ENCODE data around the gene ANXA4. TPM values are rescaled to one million over a fixed set of nuclear protein-coding genes. Genes with fewer than 3 reads are reported as not detected.

ANXA4 gene
- total and polyA plus RNA-seq, 8 donors = 40.8 to 193 (median 80.8) TPM

- H3K27me3 ChIP-seq = no peaks in the 10 kb centered on the region
- no peak for DNase-seq
- H3K4me3 ChIP-seq = no peak overlapping the region
- H3K4me1 ChIP-seq = peaks cover 34 to 74% (median 52%) of the 10 kb centered on the region in 4 donors
- peak overlapping the region; percentile 47 to 85 (median 81) for H3K27ac ChIP-seq
- intact Hi-C loops (cut with DNase I; ENCODE audit: low total_unique reads) = no loop called here
- H3K36me3 ChIP-seq = peaks cover 0 to 14% (median 7%) of the 10 kb centered on the region in 4 donors
- H3K9me3 ChIP-seq = no peaks in the 10 kb centered on the region
- TF ChIP-seq POLR2A (IDR thresholded peaks at IDR 0.05) (no peak), CTCF (IDR thresholded peaks at IDR 0.05) (no peak), POLR2AphosphoS5 (IDR thresholded peaks at IDR 0.05) (no peak), EP300 (IDR thresholded peaks at IDR 0.05) (no peak)
- WGBS, 5 donors = 29 to 40% (median 36%) methylated on average over 5 of the region's 5 CpGs
These were observed 39.0 kb downstream of the ANXA4 start for GRCh38 chr2:69780921-69781320.

- peak; percentile 80 to 86 for DNase-seq
- peaks cover 0 to 21% (median 9%) of the 10 kb centered on the region in 4 donors for H3K36me3 ChIP-seq
- H3K4me1 ChIP-seq = peaks cover 34 to 68% (median 45%) of the 10 kb centered on the region in 4 donors
- TF ChIP-seq CTCF (IDR thresholded peaks at IDR 0.05) (no peak), EP300 (IDR thresholded peaks at IDR 0.05) (no peak), POLR2A (IDR thresholded peaks at IDR 0.05) (no peak), POLR2AphosphoS5 (IDR thresholded peaks at IDR 0.05) (peak; percentile 46 to 91 (median 69))
- intact Hi-C loops (cut with DNase I; ENCODE audit: low total_unique reads) = no loop called here
- peak overlapping the region; percentile 72 to 85 (median 81) for H3K27ac ChIP-seq
- WGBS, 5 donors = 24 to 39% (median 31%) methylated on average over 5 of the region's 5 CpGs
- H3K27me3 ChIP-seq = no peaks in the 10 kb centered on the region
- H3K9me3 ChIP-seq = no peaks in the 10 kb centered on the region
- H3K4me3 ChIP-seq = no peak overlapping the region
These were observed 39.7 kb downstream of the ANXA4 start for GRCh38 chr2:69781321-69782248.

GRCh38 chr2:69784228-69784627 is 42.3 kb downstream of the ANXA4 start:
- Histone ChIP-seq H3K36me3 (peaks cover 9 to 44% (median 28%) of the 10 kb centered on the region in 4 donors), H3K4me3 (no peak overlapping the region), H3K27ac (no peak overlapping the region), H3K9me3 (no peaks in the 10 kb centered on the region), H3K27me3 (no peaks in the 10 kb centered on the region), H3K4me1 (peaks cover 25 to 44% (median 33%) of the 10 kb centered on the region in 4 donors)
- TF ChIP-seq EP300 (IDR thresholded peaks at IDR 0.05) = no peak
- TF ChIP-seq POLR2A (IDR thresholded peaks at IDR 0.05) = no peak
- no peak for TF ChIP-seq CTCF (IDR thresholded peaks at IDR 0.05)
- TF ChIP-seq POLR2AphosphoS5 (IDR thresholded peaks at IDR 0.05) = no peak
- no peak for DNase-seq
- WGBS, 5 donors = 63 to 73% (median 72%) methylated on average over 5 of the region's 5 CpGs
- intact Hi-C loops (cut with DNase I; ENCODE audit: low total_unique reads) = no loop called here

- TF ChIP-seq CTCF (IDR thresholded peaks at IDR 0.05) (no peak), POLR2AphosphoS5 (IDR thresholded peaks at IDR 0.05) (no peak), EP300 (IDR thresholded peaks at IDR 0.05) (no peak), POLR2A (IDR thresholded peaks at IDR 0.05) (no peak)
- Histone ChIP-seq H3K27ac (no peak overlapping the region), H3K36me3 (peaks cover 9 to 49% (median 29%) of the 10 kb centered on the region in 4 donors), H3K4me1 (peaks cover 23 to 44% (median 34%) of the 10 kb centered on the region in 4 donors), H3K27me3 (no peaks in the 10 kb centered on the region), H3K4me3 (no peak overlapping the region), H3K9me3 (no peaks in the 10 kb centered on the region)
- no peak for DNase-seq
- WGBS, 5 donors = 68 to 87% (median 77%) methylated on average over 2 of the region's 2 CpGs
- intact Hi-C loops (cut with DNase I; ENCODE audit: low total_unique reads) = no loop called here
These were observed 43.4 kb downstream of the ANXA4 start for GRCh38 chr2:69785358-69785757.
